NCI-H146 treated with DMSO at 0.1 percent for 48 hours (cell line): ENCODE data around the gene PRKD1.
A peak's percentile ranks its signal among the peaks of the same experiment; 100 is the strongest.

Experiments
- DNase-seq: peaks from one replicate; lab custom pipeline; 2025; ENCODE audit not compliant: unreplicated experiment; lab: John Stamatoyannopoulos, UW

The PRKD1 gene

GRCh38 chr14:29528889-29529288 is 398.8 kb downstream of the PRKD1 start:
- peak; percentile 45 for DNase-seq

- DNase-seq, result no peak
These were observed 400.4 kb downstream of the PRKD1 start for GRCh38 chr14:29527286-29527685.
